Stimulated activated memory B cell treated with anti-CD40 and anti-IgM and Interleukin-4, amounts not matched to agents 10 μg/mL and 1 μg/mL and 100 μg/mL, for 72 hours (primary cell): ENCODE data around the gene NR6A1.

Experiments
- ATAC-seq: fragments of 150-1000 bp; cut with Tn5 transposase; 2 replicates; pipeline ENCODE4 v1.10.0; 2021
- H3K27ac Mint-ChIP-seq: one replicate; pipeline ENCODE4 v1.8.0; 2022; ENCODE audit warnings: mild to moderate bottlenecking, mixed read lengths
- H3K27me3 Mint-ChIP-seq: one replicate; pipeline ENCODE4 v1.8.0; 2022; ENCODE audit warnings: mixed read lengths
- H3K36me3 Mint-ChIP-seq: one replicate; pipeline ENCODE4 v1.8.0; 2022; ENCODE audit warnings: mixed read lengths
- H3K4me1 Mint-ChIP-seq: one replicate; pipeline ENCODE4 v1.8.0; 2022; ENCODE audit warnings: mixed read lengths
- H3K4me3 Mint-ChIP-seq: one replicate; pipeline ENCODE4 v1.8.0; 2022; ENCODE audit warnings: mild to moderate bottlenecking, moderate library complexity, mixed read lengths
- H3K9me3 Mint-ChIP-seq: one replicate; pipeline ENCODE4 v1.8.0; 2022; ENCODE audit warnings: mixed read lengths

NR6A1 gene

DNA sequence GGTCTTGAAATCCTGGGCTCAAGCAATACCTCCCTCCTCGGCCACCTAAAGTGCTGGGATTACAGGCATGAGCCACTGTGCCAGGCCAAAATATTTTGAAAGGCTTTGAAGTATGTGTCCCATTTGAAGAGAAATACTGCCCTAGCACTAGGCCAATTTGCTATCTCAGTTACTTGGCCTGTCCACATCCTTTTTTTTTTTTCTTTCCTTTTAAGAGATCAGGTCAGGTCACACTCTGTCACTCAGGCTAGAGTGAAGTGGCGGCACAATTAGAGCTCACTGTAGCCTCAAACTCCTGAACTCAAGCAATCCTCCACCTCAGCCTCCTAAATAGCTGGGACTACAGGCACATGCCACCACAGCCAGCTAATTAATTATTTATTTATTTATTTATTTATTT, 84.2 kb downstream of the NR6A1 start:
- Mint-ChIP-seq H3K4me3 (no peak overlapping the region), H3K27ac (no peak overlapping the region), H3K27me3 (no peaks in the 10 kb centered on the region), H3K9me3 (no peaks in the 10 kb centered on the region), H3K4me1 (no peaks in the 10 kb centered on the region), H3K36me3 (no peaks in the 10 kb centered on the region)
- ATAC-seq = no peak

DNA sequence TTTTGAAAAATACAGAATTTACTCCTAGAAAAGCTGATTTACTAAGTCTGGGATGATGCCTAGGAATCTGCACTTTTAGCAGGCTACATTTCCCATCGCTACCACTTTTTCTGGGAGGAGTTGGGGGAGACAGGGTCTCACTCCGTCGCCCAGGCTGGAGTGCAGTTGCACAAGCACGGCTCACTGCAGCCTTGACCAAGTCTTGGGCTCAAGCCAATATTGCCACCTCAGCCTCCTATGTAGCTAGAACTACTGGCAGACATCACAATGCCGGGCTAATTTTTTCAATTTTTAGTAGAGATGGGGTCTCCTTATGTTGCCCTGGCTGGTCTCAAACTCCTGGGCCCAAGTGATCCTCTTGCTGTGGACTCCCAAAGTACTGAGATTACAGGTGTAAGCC, 85.9 kb downstream of the NR6A1 start:
- Mint-ChIP-seq H3K4me1 (no peaks in the 10 kb centered on the region), H3K27me3 (no peaks in the 10 kb centered on the region), H3K36me3 (no peaks in the 10 kb centered on the region), H3K4me3 (no peak overlapping the region), H3K9me3 (no peaks in the 10 kb centered on the region), H3K27ac (no peak overlapping the region)
- ATAC-seq = no peak

DNA sequence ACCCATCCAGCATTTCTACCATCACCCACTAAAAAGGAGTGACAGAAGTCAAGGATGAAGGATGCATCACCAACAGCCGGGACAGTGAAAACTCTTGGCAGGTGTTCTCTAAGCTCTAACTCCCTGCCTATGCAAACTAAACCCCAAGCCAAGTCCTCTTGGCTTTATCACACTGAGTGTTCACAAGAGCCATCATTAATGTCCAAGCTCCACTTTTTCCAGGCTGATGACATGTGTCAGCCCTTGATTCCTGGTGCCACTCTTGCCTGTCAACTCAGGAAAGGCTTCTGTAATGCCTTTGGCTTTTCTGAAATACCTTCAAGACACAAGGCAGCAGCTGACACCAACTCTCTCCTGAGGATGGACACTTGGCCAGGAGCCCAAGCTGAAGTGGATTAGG, 86.9 kb downstream of the NR6A1 start:
- no peak overlapping the region for H3K4me3 Mint-ChIP-seq
- no peaks in the 10 kb centered on the region for H3K9me3 Mint-ChIP-seq
- no peaks in the 10 kb centered on the region for H3K36me3 Mint-ChIP-seq
- H3K4me1 Mint-ChIP-seq = no peaks in the 10 kb centered on the region
- no peak overlapping the region for H3K27ac Mint-ChIP-seq
- ATAC-seq = no peak
- H3K27me3 Mint-ChIP-seq = no peaks in the 10 kb centered on the region

DNA sequence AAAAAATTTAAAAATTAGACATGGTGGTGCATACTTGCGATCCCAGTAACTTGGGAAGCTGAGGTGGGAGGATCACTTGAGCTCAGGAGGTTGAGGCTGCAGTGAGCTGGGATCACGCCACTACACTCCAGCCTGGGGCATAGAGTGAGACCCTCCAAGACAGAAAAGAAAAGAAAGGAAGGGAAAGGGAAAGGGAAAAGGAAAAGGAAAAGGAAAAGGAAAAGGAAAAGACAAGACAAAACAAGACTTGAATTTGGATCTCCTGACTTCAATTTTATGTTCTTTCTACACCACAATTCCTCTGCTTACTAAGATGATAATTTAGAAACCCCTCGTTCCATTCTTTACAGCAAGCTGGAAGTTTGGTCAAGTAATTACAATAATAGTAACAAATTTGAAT, 88.1 kb downstream of the NR6A1 start:
- no peak for ATAC-seq
- H3K9me3 Mint-ChIP-seq = no peaks in the 10 kb centered on the region
- no peaks in the 10 kb centered on the region for H3K27me3 Mint-ChIP-seq
- no peak overlapping the region for H3K27ac Mint-ChIP-seq
- no peaks in the 10 kb centered on the region for H3K4me1 Mint-ChIP-seq
- H3K4me3 Mint-ChIP-seq = no peak overlapping the region
- no peaks in the 10 kb centered on the region for H3K36me3 Mint-ChIP-seq

DNA sequence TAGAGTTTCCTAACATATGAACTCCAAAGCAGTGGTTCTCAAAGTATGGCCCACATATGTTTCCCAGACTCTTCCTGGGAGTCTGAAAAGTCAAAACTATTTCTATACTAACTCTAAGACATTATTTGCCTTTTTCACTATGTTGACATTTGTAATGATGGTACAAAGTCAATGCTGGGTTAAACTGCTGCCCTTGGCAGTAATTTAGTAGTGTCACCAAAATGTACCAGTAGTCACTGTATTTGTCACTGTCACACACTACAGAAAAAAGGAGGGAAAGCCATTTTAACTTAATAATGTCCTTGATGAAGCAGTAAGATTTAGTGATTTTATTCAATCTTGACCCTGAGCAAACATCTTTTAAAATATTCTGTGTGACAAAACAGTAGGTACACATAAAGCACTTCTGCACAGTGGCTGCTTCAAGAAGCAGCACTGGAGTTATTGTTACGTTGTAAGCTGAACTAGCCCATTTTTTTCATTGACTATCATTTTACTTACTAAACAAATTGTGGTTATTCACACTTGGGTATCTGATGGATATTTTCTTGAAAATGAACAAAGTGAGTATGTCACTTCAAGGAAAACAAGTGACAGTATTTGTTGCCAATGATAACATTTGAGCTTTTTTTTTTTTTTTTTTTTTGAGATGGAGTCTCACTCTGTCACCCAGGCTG, 90.3 kb downstream of the NR6A1 start:
- Mint-ChIP-seq H3K36me3 (no peaks in the 10 kb centered on the region), H3K4me1 (no peaks in the 10 kb centered on the region), H3K4me3 (no peak overlapping the region), H3K27me3 (no peaks in the 10 kb centered on the region), H3K27ac (no peak overlapping the region), H3K9me3 (no peaks in the 10 kb centered on the region)
- ATAC-seq = no peak

DNA sequence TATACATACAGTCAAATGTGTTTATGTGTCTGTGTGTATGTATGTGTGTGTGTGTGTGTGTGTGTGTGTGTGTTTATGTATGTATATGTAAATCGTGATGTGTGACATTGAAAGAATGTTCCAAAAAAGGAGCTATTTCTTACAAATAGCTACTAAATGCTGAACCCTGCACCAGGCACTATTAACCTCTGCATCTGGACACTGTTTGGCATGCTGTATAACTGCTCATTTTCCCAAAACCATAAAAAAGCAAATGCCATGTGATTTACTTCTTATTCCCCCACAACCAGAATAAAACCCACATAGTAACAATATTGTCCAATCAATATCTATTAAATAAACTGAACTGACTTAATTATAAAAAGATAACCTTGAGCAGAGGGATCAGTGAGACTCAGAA, 91.1 kb downstream of the NR6A1 start:
- no peaks in the 10 kb centered on the region for H3K27me3 Mint-ChIP-seq
- H3K4me3 Mint-ChIP-seq = no peak overlapping the region
- no peak overlapping the region for H3K27ac Mint-ChIP-seq
- no peak for ATAC-seq
- no peaks in the 10 kb centered on the region for H3K36me3 Mint-ChIP-seq
- no peaks in the 10 kb centered on the region for H3K4me1 Mint-ChIP-seq
- no peaks in the 10 kb centered on the region for H3K9me3 Mint-ChIP-seq

DNA sequence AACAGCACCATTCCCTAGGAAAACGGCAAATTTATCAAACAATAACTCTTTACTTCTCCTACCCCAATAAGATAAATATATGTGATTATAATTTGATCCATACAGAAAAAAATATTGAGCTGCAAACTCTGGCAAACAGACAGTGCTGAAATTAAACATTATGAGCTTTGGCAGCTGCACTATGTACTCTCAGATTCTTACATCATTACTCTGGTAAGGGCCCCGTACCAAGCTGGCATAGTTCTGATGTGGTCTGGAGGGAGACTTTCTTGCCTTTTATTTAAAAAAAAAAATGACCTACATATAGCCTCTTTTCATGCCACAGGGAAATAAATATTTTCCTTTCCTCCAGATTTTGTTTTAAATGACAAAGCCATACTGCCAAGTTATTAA, 95.0 kb downstream of the NR6A1 start:
- no peak overlapping the region for H3K27ac Mint-ChIP-seq
- no peak for ATAC-seq
- H3K27me3 Mint-ChIP-seq = no peaks in the 10 kb centered on the region
- H3K9me3 Mint-ChIP-seq = no peaks in the 10 kb centered on the region
- no peaks in the 10 kb centered on the region for H3K4me1 Mint-ChIP-seq
- no peak overlapping the region for H3K4me3 Mint-ChIP-seq
- no peaks in the 10 kb centered on the region for H3K36me3 Mint-ChIP-seq

DNA sequence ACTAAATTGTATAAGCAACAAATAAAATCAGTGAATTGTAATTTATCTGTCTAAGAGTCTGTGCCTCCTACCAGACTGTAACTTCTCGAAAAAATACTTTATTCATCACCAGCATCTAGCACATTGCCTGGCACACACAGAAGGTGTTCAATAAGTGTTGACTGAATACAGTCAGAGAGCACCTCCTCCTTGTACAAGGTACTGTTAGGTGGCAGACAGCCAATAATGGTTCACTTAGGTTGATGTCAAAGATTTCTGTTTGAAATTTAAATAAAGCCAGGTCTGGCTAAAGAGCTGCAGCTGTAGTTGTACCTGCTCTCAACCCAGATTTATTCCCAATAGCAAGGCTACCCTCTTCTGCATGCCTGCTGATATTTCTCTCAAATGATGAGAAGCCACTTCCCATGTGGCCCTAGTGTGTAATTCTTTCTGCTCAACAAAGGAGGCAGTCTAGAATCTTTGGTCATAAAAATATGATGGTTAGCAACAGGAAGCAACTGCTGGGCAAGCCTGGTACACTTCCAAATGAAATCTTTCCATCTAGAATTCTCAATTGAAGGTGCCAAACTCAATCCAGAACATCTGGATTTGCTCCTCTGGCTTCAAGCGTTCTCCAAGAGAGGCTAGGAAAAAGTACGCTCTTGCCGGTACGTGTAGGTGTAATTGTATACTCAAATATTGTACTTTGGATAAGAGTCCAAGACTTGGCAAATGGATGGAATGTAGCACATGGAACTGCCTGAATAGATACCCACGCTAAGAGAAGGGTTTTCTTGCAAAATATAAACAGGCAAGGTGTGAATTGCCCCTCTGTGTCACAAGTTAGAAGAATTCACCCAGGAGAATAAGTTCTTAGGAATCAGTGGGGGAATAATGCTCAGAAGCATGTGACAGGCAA, 95.6 kb downstream of the NR6A1 start:
- Mint-ChIP-seq H3K4me1 (no peaks in the 10 kb centered on the region), H3K27ac (no peak overlapping the region), H3K36me3 (no peaks in the 10 kb centered on the region), H3K27me3 (no peaks in the 10 kb centered on the region), H3K4me3 (no peak overlapping the region), H3K9me3 (no peaks in the 10 kb centered on the region)
- no peak for ATAC-seq

DNA sequence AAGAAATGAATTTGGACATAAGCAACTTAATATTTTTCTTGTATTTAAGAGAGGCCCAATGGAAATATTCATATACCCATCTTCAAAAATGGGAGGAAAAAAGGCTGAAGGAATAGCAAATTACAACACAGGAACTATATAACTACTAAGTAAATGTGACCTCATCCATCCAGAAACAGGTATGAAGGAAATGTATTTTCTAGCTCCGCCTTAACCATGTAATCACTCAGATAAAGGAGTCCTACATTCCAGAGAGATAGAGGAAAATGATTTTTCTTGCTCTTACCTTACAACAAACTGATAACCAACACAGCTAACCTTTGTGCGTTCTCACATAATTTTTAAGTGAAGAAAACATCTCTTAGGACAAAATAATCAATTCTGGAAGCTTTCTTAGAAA, 96.5 kb downstream of the NR6A1 start:
- no peak overlapping the region for H3K4me3 Mint-ChIP-seq
- no peak overlapping the region for H3K27ac Mint-ChIP-seq
- H3K4me1 Mint-ChIP-seq = no peaks in the 10 kb centered on the region
- no peak for ATAC-seq
- H3K9me3 Mint-ChIP-seq = no peaks in the 10 kb centered on the region
- no peaks in the 10 kb centered on the region for H3K27me3 Mint-ChIP-seq
- H3K36me3 Mint-ChIP-seq = no peaks in the 10 kb centered on the region

DNA sequence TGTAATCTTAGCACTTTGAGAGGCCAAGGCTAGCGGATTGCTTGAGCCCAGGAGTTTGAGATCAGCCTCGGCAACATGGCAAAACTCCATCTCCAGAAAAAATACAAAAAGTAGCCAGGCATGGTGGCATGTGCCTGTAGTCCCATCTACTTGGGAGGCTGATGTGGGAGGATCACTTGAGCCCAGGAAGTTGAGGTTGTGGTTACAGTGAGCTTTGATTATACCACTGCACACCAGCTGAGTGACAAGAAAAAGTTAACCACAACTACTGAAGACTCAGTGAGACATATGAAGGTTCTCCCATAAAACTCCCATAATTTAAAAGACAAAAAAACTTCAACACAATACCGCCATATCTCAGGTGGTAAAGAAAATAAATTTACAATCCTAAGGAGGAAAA, 98.0 kb downstream of the NR6A1 start:
- H3K4me1 Mint-ChIP-seq = no peaks in the 10 kb centered on the region
- no peak overlapping the region for H3K4me3 Mint-ChIP-seq
- H3K27ac Mint-ChIP-seq = no peak overlapping the region
- no peaks in the 10 kb centered on the region for H3K27me3 Mint-ChIP-seq
- no peak for ATAC-seq
- no peaks in the 10 kb centered on the region for H3K36me3 Mint-ChIP-seq
- H3K9me3 Mint-ChIP-seq = no peaks in the 10 kb centered on the region

DNA sequence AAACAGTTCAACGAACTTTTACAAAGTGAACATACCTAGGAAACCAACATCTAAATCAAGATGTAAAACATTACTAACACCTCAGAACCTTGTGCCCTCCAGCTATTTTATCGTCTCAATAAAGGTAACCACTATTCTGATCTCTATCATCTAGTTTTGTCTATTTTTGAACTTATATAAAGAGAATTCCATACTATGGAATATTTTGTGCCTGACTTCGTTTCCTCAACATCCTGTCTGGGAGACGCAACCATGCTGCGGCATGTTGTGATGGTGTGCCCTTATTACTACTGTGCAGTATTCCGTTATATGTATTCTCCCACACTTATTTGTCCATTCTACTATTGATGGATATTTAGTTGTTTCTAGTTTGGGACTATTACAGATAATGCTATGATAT, 99.2 kb downstream of the NR6A1 start:
- H3K4me1 Mint-ChIP-seq = no peaks in the 10 kb centered on the region
- H3K27me3 Mint-ChIP-seq = no peaks in the 10 kb centered on the region
- no peaks in the 10 kb centered on the region for H3K36me3 Mint-ChIP-seq
- no peak overlapping the region for H3K27ac Mint-ChIP-seq
- no peak for ATAC-seq
- H3K9me3 Mint-ChIP-seq = no peaks in the 10 kb centered on the region
- H3K4me3 Mint-ChIP-seq = no peak overlapping the region

DNA sequence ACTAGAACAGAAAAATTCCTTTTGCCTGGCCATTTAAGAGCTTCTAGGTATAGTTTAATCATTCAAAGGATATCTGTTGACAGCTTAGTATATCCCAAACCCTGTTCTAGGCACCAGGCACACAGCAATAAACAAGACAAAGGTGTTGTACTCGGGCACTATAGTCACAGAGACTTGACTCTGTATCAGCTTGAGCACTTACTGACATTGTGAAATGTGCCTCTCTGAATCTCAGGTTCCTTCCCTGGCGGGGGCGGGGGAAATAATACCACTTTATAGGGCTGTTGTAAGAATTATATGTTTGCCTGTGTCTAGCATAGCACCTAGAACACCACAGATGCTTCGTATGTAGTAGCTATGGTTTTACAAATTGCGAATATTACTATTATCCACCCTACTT, 104.5 kb downstream of the NR6A1 start:
- no peak for ATAC-seq
- Mint-ChIP-seq H3K9me3 (no peaks in the 10 kb centered on the region), H3K4me1 (no peaks in the 10 kb centered on the region), H3K4me3 (no peak overlapping the region), H3K27me3 (no peaks in the 10 kb centered on the region), H3K36me3 (no peaks in the 10 kb centered on the region), H3K27ac (no peak overlapping the region)

DNA sequence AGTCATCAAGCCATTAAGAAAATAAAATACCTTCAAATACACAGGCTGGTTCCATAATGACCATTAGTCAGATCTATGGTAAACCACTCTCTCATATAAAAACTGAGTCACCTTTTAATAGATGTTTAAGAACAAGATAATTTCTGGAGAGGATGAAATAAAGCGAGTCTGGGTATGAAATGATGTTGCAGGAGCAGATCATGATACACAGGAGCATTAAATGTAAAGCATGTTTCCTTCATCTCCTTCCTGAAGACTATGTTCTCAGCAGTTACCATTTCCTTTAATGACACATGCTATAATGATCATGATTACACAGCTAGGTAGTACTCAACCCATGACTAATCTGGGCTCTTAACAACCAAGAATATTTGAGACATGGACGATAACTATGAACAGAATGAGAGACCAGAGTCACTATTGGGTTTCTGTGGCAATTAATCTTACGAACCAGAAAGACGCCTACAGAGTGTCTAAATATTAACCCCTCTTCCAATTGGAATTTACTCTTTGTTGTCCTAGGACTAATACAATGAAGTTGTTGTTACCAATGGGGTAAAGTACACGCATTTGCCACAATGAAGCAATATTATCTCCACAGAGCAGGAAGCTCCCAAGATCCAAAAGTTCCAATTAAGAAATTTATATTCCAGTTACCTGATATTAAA, 105.6 kb downstream of the NR6A1 start:
- ATAC-seq = no peak
- Mint-ChIP-seq H3K27me3 (no peaks in the 10 kb centered on the region), H3K4me1 (no peaks in the 10 kb centered on the region), H3K9me3 (no peaks in the 10 kb centered on the region), H3K27ac (no peak overlapping the region), H3K4me3 (no peak overlapping the region), H3K36me3 (no peaks in the 10 kb centered on the region)

DNA sequence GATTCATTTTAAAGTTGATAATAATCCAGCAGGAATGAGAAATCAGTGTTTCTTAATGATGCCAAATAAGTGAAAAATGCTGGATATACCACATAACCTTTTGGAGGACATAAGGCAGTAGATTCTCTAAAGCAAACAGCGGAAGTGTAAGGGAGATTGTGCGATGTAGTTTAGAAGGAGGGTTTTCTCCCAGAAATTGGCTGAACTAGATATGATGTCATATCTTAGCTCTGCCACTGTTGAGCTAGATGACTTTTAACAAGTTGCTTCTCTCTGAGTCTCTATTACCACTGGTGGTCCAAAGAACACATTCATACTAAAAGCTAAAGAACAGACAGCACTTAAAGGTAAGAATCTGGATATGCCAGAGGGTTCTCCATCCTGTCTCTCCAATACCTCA, 107.0 kb downstream of the NR6A1 start:
- Mint-ChIP-seq H3K4me3 (no peak overlapping the region), H3K27me3 (peaks cover 11% of the 10 kb centered on the region), H3K27ac (no peak overlapping the region), H3K9me3 (no peaks in the 10 kb centered on the region), H3K36me3 (no peaks in the 10 kb centered on the region), H3K4me1 (peaks cover 9% of the 10 kb centered on the region)
- no peak for ATAC-seq

DNA sequence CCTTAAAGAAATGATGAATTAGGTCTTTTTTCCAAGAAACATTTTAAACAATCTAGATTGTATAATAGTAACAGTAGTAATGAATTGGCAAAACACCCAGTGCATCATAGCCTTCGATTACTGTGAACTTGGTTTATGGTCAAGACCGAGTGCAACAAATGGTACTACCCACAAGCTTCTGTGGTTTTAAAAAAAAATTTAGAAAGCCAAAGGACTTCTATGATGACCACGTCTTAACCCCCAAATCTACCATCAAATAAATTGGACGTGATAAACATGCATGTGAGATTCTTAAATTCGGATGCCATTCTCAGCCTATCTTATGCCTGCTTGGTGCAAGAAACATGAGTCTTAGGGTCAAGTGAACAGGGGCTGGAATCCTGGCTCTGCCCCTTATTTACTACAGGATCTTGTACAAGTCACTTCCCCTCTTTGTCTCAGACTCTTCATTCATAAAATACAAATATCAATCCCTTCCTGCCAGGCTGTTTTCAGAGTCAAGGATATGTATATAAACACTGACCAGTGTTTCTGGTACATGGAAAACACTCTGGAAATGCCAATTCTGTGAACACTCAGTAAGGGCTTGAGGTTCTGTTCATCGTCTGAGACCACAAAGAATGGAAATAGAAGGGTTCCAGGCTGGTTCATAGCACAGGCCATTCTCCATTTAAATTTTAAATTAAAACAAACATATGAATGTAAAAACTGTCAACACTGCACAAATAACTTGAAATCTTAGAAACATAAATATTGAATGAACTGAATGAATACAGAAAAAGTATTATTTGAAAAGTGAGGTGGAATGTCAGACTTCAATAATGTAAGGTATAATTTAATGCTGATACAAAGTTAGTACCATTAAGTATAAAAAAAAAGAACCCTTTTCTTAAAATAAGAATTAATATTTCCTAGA, 107.8 kb downstream of the NR6A1 start:
- Mint-ChIP-seq H3K4me3 (no peak overlapping the region), H3K9me3 (no peaks in the 10 kb centered on the region), H3K27ac (no peak overlapping the region), H3K36me3 (no peaks in the 10 kb centered on the region), H3K27me3 (peaks cover 14% of the 10 kb centered on the region), H3K4me1 (peaks cover 16% of the 10 kb centered on the region)
- no peak for ATAC-seq
